HG03045 (cell line): ENCODE data around the gene PSMD1.

Experiments
- ATAC-seq: cut with Tn5 transposase; IDR thresholded peaks from one replicate; pipeline ENCODE4 v1.9.1; 2021; ENCODE audit warnings: mild to moderate bottlenecking, moderate library complexity; ENCODE audit not compliant: unreplicated experiment

The PSMD1 gene

GRCh38 chr2:231110551-231110950 lies 53.9 kb downstream of the PSMD1 start:
- no peak for ATAC-seq

GRCh38 chr2:231111987-231112386 lies 55.3 kb downstream of the PSMD1 start:
- ATAC-seq, result no peak

- no peak for ATAC-seq
Measured at GRCh38 chr2:231113489-231113888, 56.8 kb downstream of the PSMD1 start.

GRCh38 chr2:231115651-231116050 lies 59.0 kb downstream of the PSMD1 start:
- ATAC-seq, result no peak

GRCh38 chr2:231117148-231117547 lies 60.5 kb downstream of the PSMD1 start:
- no peak for ATAC-seq

- no peak for ATAC-seq
Measured at GRCh38 chr2:231117922-231118613, 61.4 kb downstream of the PSMD1 start.

- ATAC-seq, result no peak
Measured at GRCh38 chr2:231118614-231118942, 61.9 kb downstream of the PSMD1 start.

- no peak for ATAC-seq
Measured at GRCh38 chr2:231123362-231123898, 66.8 kb downstream of the PSMD1 start.

- ATAC-seq, result no peak
Measured at GRCh38 chr2:231124838-231125568, 68.3 kb downstream of the PSMD1 start, which contains the start of gene HTR2B. HTR2B (minus strand) TSS chr2:231125042; CDS start chr2:231123764, 1,278 bp downstream.

GRCh38 chr2:231126123-231126522 lies 69.5 kb downstream of the PSMD1 start:
- no peak for ATAC-seq

GRCh38 chr2:231127480-231127879 lies 70.8 kb downstream of the PSMD1 start:
- no peak for ATAC-seq

- no peak for ATAC-seq
Measured at GRCh38 chr2:231127936-231128335, 71.3 kb downstream of the PSMD1 start.

- ATAC-seq, result no peak
Measured at GRCh38 chr2:231128541-231128940, 71.9 kb downstream of the PSMD1 start.

GRCh38 chr2:231129216-231129615 lies 72.5 kb downstream of the PSMD1 start:
- ATAC-seq, result no peak

GRCh38 chr2:231130336-231131056 lies 73.8 kb downstream of the PSMD1 start:
- ATAC-seq, result no peak

- ATAC-seq, result no peak
Measured at GRCh38 chr2:231132129-231132528, 75.5 kb downstream of the PSMD1 start.

GRCh38 chr2:231133365-231134099 lies 76.9 kb downstream of the PSMD1 start:
- ATAC-seq, result no peak

GRCh38 chr2:231134910-231135655 lies 78.4 kb downstream of the PSMD1 start:
- no peak for ATAC-seq

- no peak for ATAC-seq
Measured at GRCh38 chr2:231138699-231139098, 82.0 kb downstream of the PSMD1 start.

GRCh38 chr2:231139796-231140195 lies 83.1 kb downstream of the PSMD1 start:
- ATAC-seq, result no peak
